Endothelial cell of umbilical vein (primary cell): ENCODE results near the gene CHRND. TPM values are rescaled to one million over a fixed set of nuclear protein-coding genes. Genes with fewer than 3 reads are reported as not detected.

Experiments
- BruUV-seq: library from RNA; stranded (reverse); fragments of 400-500 nt; replicated peaks from 2 replicates; lab custom pipeline; 2021; lab: Mats Ljungman, UMichigan
- CTCF ChIA-PET: fragments of 300-600, 350-600 bp; sonication (Branson Sonifier 250); formaldehyde crosslinking; loops from one replicate; lab custom pipeline; 2021; ENCODE audit warnings: antibody characterized with exemption, inconsistent platforms; lab: Charles Lee
- POLR2A ChIA-PET: fragments of 300-600, 350-600 bp; sonication (Branson Sonifier 250); formaldehyde crosslinking; loops from one replicate; lab custom pipeline; 2021; ENCODE audit warnings: antibody characterized with exemption, inconsistent platforms; lab: Charles Lee
- DNase-seq: peaks from one replicate; pipeline ENCODE4 v3.0.0-alpha.2; 2011; ENCODE audit warnings: low read depth, low spot score
- FAIRE-seq: peaks from 2 replicates; lab custom pipeline; 2011; peaks lifted over from hg19 to GRCh38; lab: Jason Lieb, UNC
- H2AFZ ChIP-seq: 2 replicates; pipeline ENCODE4 v1.6.0; 2012; ENCODE audit warnings: low read depth, low read length, control low read depth, inconsistent platforms
- H3K27ac ChIP-seq: 2 replicates; pipeline ENCODE4 v1.5.1; 2011; ENCODE audit warnings: low read depth, mild to moderate bottlenecking, control low read depth, low read length, moderate library complexity; ENCODE audit not compliant: insufficient read depth
- H3K27me3 ChIP-seq, 2 experiments: 2 replicates each; pipeline versions ENCODE4 v1.6.0 to v1.6.1; 2011; ENCODE audit warnings: low read length in 2 of 2, mixed read lengths in 1 of 2; ENCODE audit not compliant: control insufficient read depth in 2 of 2, insufficient read depth in 2 of 2
- H3K36me3 ChIP-seq, 2 experiments: 2 replicates in 1 of 2; 3 replicates in 1 of 2; pipeline ENCODE4 v1.5.1; 2011; ENCODE audit warnings: low read length in 2 of 2, mild to moderate bottlenecking in 1 of 2, moderate library complexity in 1 of 2; ENCODE audit not compliant: control insufficient read depth in 2 of 2, insufficient read depth in 2 of 2; ENCODE audit errors: extremely low read depth in 1 of 2
- H3K4me1 ChIP-seq: 3 replicates; pipeline ENCODE4 v1.5.1; 2011; ENCODE audit warnings: mild to moderate bottlenecking, low read length; ENCODE audit not compliant: control insufficient read depth, insufficient read depth; ENCODE audit errors: extremely low read depth
- H3K4me2 ChIP-seq: 2 replicates; pipeline ENCODE4 v1.6.1; 2011; ENCODE audit warnings: low read length, control low read depth, mixed read lengths; ENCODE audit not compliant: insufficient read depth
- H3K4me3 ChIP-seq, 3 experiments: fragments of 200-600 bp in 1 of 3; sonication (generic), shearing (Covaris generic) in 1 of 3; replicated peaks in 1 of 3; 2 replicates each; pipeline ENCODE4 v1.5.1; 2011 to 2016; ENCODE audit warnings: control low read depth in 3 of 3, low read length in 3 of 3, mild to moderate bottlenecking in 2 of 3, inconsistent platforms in 1 of 3, low read depth in 1 of 3, moderate library complexity in 1 of 3; ENCODE audit not compliant: insufficient read depth in 1 of 3
- H3K79me2 ChIP-seq: 2 replicates; pipeline ENCODE4 v1.6.0; 2012; ENCODE audit warnings: low read length, inconsistent platforms; ENCODE audit not compliant: control insufficient read depth, insufficient read depth
- H3K9ac ChIP-seq: replicated peaks from 2 replicates; pipeline ENCODE3; 2011; ENCODE audit warnings: low read length, control low read depth; ENCODE audit not compliant: insufficient read depth; ENCODE audit errors: extremely low read depth
- H3K9me1 ChIP-seq: replicated peaks from 3 replicates; pipeline ENCODE4 v1.6.0; 2011; ENCODE audit warnings: mild to moderate bottlenecking, low read length; ENCODE audit not compliant: control insufficient read depth, insufficient read depth; ENCODE audit errors: extremely low read depth
- H3K9me3 ChIP-seq: replicated peaks from 2 replicates; pipeline ENCODE4 v1.5.1; 2012; ENCODE audit warnings: low read length, inconsistent platforms; ENCODE audit not compliant: control insufficient read depth, insufficient read depth
- H4K20me1 ChIP-seq: replicated peaks from 2 replicates; pipeline ENCODE3; 2011; ENCODE audit warnings: mild to moderate bottlenecking, low read length; ENCODE audit not compliant: control insufficient read depth, insufficient read depth; ENCODE audit errors: extremely low read depth
- CTCF ChIP-seq, 2 donors: IDR thresholded peaks; 1 replicate in 1 of 2; 2 replicates in 1 of 2; pipeline ENCODE4 v1.5.1; 2011; ENCODE audit warnings: low read length in 2 of 2, mild to moderate bottlenecking in 2 of 2, moderate library complexity in 2 of 2, control low read depth in 1 of 2, inconsistent platforms in 1 of 2, low read depth in 1 of 2; ENCODE audit not compliant: insufficient read depth in 1 of 2; ENCODE audit errors: extremely low read depth in 1 of 2
- EZH2 ChIP-seq: IDR thresholded peaks from 2 replicates; pipeline ENCODE4 v1.6.1; 2012; ENCODE audit warnings: borderline replicate concordance, low read depth, mild to moderate bottlenecking, moderate library complexity, low read length, inconsistent platforms; ENCODE audit not compliant: severe bottlenecking
- FOS ChIP-seq: IDR thresholded peaks from 2 replicates; pipeline ENCODE4 v1.6.1; 2011; ENCODE audit warnings: mild to moderate bottlenecking, low read length, moderate library complexity, borderline replicate concordance; ENCODE audit not compliant: insufficient read depth
- GATA2 ChIP-seq: IDR thresholded peaks from 2 replicates; pipeline ENCODE4 v1.7.0; 2011; ENCODE audit warnings: low read depth, mild to moderate bottlenecking, moderate library complexity, mixed read lengths, low read length; ENCODE audit not compliant: insufficient read length, insufficient read depth
- JUN ChIP-seq: IDR thresholded peaks from 2 replicates; pipeline ENCODE4 v1.6.1; 2011; ENCODE audit warnings: borderline replicate concordance, low read depth; ENCODE audit not compliant: insufficient read length, insufficient read depth
- MAX ChIP-seq: IDR thresholded peaks from 2 replicates; pipeline ENCODE4 v1.6.1; 2011; ENCODE audit not compliant: insufficient read depth, insufficient read length
- MYC ChIP-seq: IDR thresholded peaks from one replicate; pipeline ENCODE4 v1.6.1; 2011; ENCODE audit warnings: mild to moderate bottlenecking, low read depth, low read length
- POLR2A ChIP-seq: IDR thresholded peaks from 2 replicates; pipeline ENCODE4 v1.6.1; 2012; ENCODE audit warnings: low read depth, mild to moderate bottlenecking, control low read depth, low read length
- POLR2AphosphoS5 ChIP-seq: IDR thresholded peaks from 2 replicates; pipeline ENCODE4 v1.6.1; 2012; ENCODE audit warnings: low read depth, mild to moderate bottlenecking, control low read depth, low read length, moderate library complexity; ENCODE audit not compliant: insufficient read depth
- dilution Hi-C: fragments of 300-500 bp; cut with MboI; formaldehyde crosslinking; loops from one replicate; pipeline ENCODE4 v1.15.0; 2019; ENCODE audit warnings: low sequenced_read_pairs; ENCODE audit not compliant: extremely low pct_ligation_motif_present
- intact Hi-C: fragments of 100-400 bp; cut with micrococcal nuclease; formaldehyde crosslinking; loops from one replicate; pipeline ENCODE4 v1.10.0; 2022
- polyA plus RNA-seq, 4 experiments: library from polyadenylated mRNA; depleted of rRNA in 3 of 4; stranded (reverse) in 3 of 4; unstranded in 1 of 4; fragments of >200 nt; gene quantifications; 2 replicates each; pipeline versions ENCODE4 v1.2.1 to v1.2.3, GENCODE V29; 2011 to 2012; ENCODE audit warnings: missing spikeins in 1 of 4
- total RNA-seq: library from RNA; stranded (reverse); gene quantifications from 2 replicates; pipeline ENCODE4 v1.2.3, GENCODE V29; 2021

CHRND gene
- total and polyA plus RNA-seq, 2 donors (not counting 3 experiments of a cell fraction or from before 2014, with no cell fraction given) = not detected

GRCh38 chr2:232556426-232556825 lies 30.5 kb downstream of the CHRND start:
- POLR2A ChIA-PET = no interaction called here
- no peak overlapping the region for H3K27ac ChIP-seq

More at GRCh38 chr2:232556426-232556825, 30.5 kb downstream of the CHRND start:
- FAIRE-seq (peak; percentile 24), DNase-seq (no peak)
- H3K4me2 ChIP-seq = no peak overlapping the region
- H3K4me1 ChIP-seq = peaks cover 5% of the 10 kb centered on the region
- no peaks in the 10 kb centered on the region for H3K9me3 ChIP-seq
- H2AFZ ChIP-seq = no peak overlapping the region
- peaks cover 11 to 24% of the 10 kb centered on the region in 2 experiments for H3K36me3 ChIP-seq
- no peaks in the 10 kb centered on the region for H4K20me1 ChIP-seq
- no peak overlapping the region for H3K9ac ChIP-seq
- H3K79me2 ChIP-seq = peaks cover 53% of the 10 kb centered on the region
- intact Hi-C loops = no loop called here
- H3K27me3 ChIP-seq = no peaks in the 10 kb centered on the region
- H3K4me3 ChIP-seq = no peak overlapping the region
- dilution Hi-C loops = no loop called here
- BruUV-seq = no TSS peak
- H3K9me1 ChIP-seq = no peaks in the 10 kb centered on the region
- CTCF ChIA-PET = no interaction called here
- no peak for TF ChIP-seq MYC
- no peak for TF ChIP-seq CTCF (IDR thresholded peaks at IDR 0.05; ENCODE audit: extremely low read depth in 1 of 2, insufficient read depth in 1 of 2, low read depth in 1 of 2, low read length in 2 of 2)
- TF ChIP-seq FOS = no peak
- no peak for TF ChIP-seq EZH2
- TF ChIP-seq MAX = no peak
- TF ChIP-seq JUN = no peak
- no peak for TF ChIP-seq GATA2
- no peak for TF ChIP-seq POLR2A
- no peak for TF ChIP-seq POLR2AphosphoS5
